GM19438 (cell line): ENCODE results near the gene ZNF592.
A peak's percentile ranks its signal among the peaks of the same experiment; 100 is the strongest.
"Not testable (repeated sequence)": the region's sequence is repeated elsewhere in the genome, so short reads cannot be mapped to it uniquely, and the experiment has no call there.

ENCODE experiments used
- ATAC-seq: cut with Tn5 transposase; IDR thresholded peaks from one replicate; pipeline ENCODE4 v1.9.1; 2021; ENCODE audit warnings: low read depth; ENCODE audit not compliant: unreplicated experiment

The ZNF592 gene

GRCh38 chr15:84740691-84741090, 7.7 kb upstream of the ZNF592 start:
- ATAC-seq: no peak

GRCh38 chr15:84741121-84741520, 7.3 kb upstream of the ZNF592 start:
- ATAC-seq: no peak

GRCh38 chr15:84747416-84748273, 747 bp upstream of the ZNF592 start:
- ATAC-seq: peak; percentile 46

- peak; percentile 12 for ATAC-seq
Measured at GRCh38 chr15:84749111-84749991, 959 bp downstream of the ZNF592 start.

- no peak for ATAC-seq
Measured at GRCh38 chr15:84750583-84751092, 2.2 kb downstream of the ZNF592 start.

- ATAC-seq: not testable (repeated sequence)
Measured at GRCh38 chr15:84751721-84752120, 3.3 kb downstream of the ZNF592 start.

GRCh38 chr15:84752195-84752594, 3.8 kb downstream of the ZNF592 start:
- ATAC-seq: no peak

- no peak for ATAC-seq
Measured at GRCh38 chr15:84752700-84753099, 4.3 kb downstream of the ZNF592 start.

- not testable (repeated sequence) for ATAC-seq
Measured at GRCh38 chr15:84754889-84755288, 6.5 kb downstream of the ZNF592 start.

- ATAC-seq: no peak
Measured at GRCh38 chr15:84755736-84756527, 7.5 kb downstream of the ZNF592 start.

- no peak for ATAC-seq
Measured at GRCh38 chr15:84759018-84759417, 10.6 kb downstream of the ZNF592 start.

GRCh38 chr15:84760219-84760618, 11.8 kb downstream of the ZNF592 start:
- no peak for ATAC-seq

GRCh38 chr15:84761607-84762131, 13.3 kb downstream of the ZNF592 start:
- ATAC-seq: no peak

- ATAC-seq: no peak
Measured at GRCh38 chr15:84762840-84763572, 14.6 kb downstream of the ZNF592 start.

- no peak for ATAC-seq
Measured at GRCh38 chr15:84764585-84764984, 16.2 kb downstream of the ZNF592 start.

- ATAC-seq: no peak
Measured at GRCh38 chr15:84764989-84765388, 16.6 kb downstream of the ZNF592 start.

GRCh38 chr15:84765675-84766074, 17.3 kb downstream of the ZNF592 start:
- no peak for ATAC-seq

- no peak for ATAC-seq
Measured at GRCh38 chr15:84766461-84767035, 18.2 kb downstream of the ZNF592 start.

GRCh38 chr15:84772031-84772430, 23.6 kb downstream of the ZNF592 start:
- ATAC-seq: no peak
